ENCODE data around the gene OTUB1. TPM values are rescaled to one million over a fixed set of nuclear protein-coding genes. Genes with fewer than 3 reads are reported as not detected.
A peak's percentile ranks its signal among the peaks of the same experiment; 100 is the strongest.

The OTUB1 gene
- total RNA-seq, 4 donors from 2014 or later, result 47.7 to 70.4 (median 53.2) TPM

- Histone ChIP-seq H3K27me3 (no peaks in the 10 kb centered on the region), H3K4me3 (no peak overlapping the region), H3K36me3 (peaks cover 0 to 21% of the 10 kb centered on the region in 2 donors), H3K27ac (peak overlapping the region in 1 of 4 donors; percentile 48), H3K9me3 (no peaks in the 10 kb centered on the region), H3K4me1 (peaks cover 0 to 51% (median 23%) of the 10 kb centered on the region in 3 donors)
- WGBS, 2 donors (ENCODE audit: low coverage in 1 of 2), result no CpG with 5 or more reads among the region's 10 CpGs
- no peak for ATAC-seq
- TF ChIP-seq POLR2A (IDR thresholded peaks at IDR 0.05) (no peak), CTCF (IDR thresholded peaks at IDR 0.05) (no peak), EP300 (IDR thresholded peaks at IDR 0.05) (no peak), POLR2AphosphoS5 (IDR thresholded peaks at IDR 0.05) (no peak)
Observed at GRCh38 chr11:63978551-63979239, 7.5 kb upstream of the OTUB1 start.

- H3K27ac ChIP-seq, result peak overlapping the region in 1 of 4 donors; percentile 48
- peaks cover 0 to 21% of the 10 kb centered on the region in 2 donors for H3K36me3 ChIP-seq
- TF ChIP-seq CTCF (IDR thresholded peaks at IDR 0.05), result no peak
- no peak for TF ChIP-seq EP300 (IDR thresholded peaks at IDR 0.05)
- TF ChIP-seq POLR2AphosphoS5 (IDR thresholded peaks at IDR 0.05), result no peak
- no peak for TF ChIP-seq POLR2A (IDR thresholded peaks at IDR 0.05)
- H3K4me3 ChIP-seq, result no peak overlapping the region
- no peaks in the 10 kb centered on the region for H3K9me3 ChIP-seq
- peaks cover 0 to 47% (median 23%) of the 10 kb centered on the region in 3 donors for H3K4me1 ChIP-seq
- no peak for ATAC-seq
- no peaks in the 10 kb centered on the region for H3K27me3 ChIP-seq
- WGBS, 2 donors (ENCODE audit: low coverage in 1 of 2), result 70 to 80% methylated on average over 1 to 2 of the region's 5 CpGs
Observed at GRCh38 chr11:63979426-63979825, 6.8 kb upstream of the OTUB1 start.

- Histone ChIP-seq H3K27ac (peak overlapping the region in 3 of 4 donors; percentile 88 to 89 (median 88)), H3K4me3 (peak overlapping the region; percentile 81 to 94), H3K27me3 (no peaks in the 10 kb centered on the region), H3K4me1 (peaks cover 0 to 33% (median 10%) of the 10 kb centered on the region in 3 donors), H3K36me3 (peaks cover 0 to 31% of the 10 kb centered on the region in 2 donors), H3K9me3 (no peaks in the 10 kb centered on the region)
- no peak for TF ChIP-seq EP300 (IDR thresholded peaks at IDR 0.05)
- no peak for TF ChIP-seq POLR2A (IDR thresholded peaks at IDR 0.05)
- no peak for TF ChIP-seq POLR2AphosphoS5 (IDR thresholded peaks at IDR 0.05)
- TF ChIP-seq CTCF (IDR thresholded peaks at IDR 0.05), result no peak
- WGBS, 2 donors (ENCODE audit: low coverage in 1 of 2), result 7% methylated on average over 3 of the region's 18 CpGs; no CpG with 5 or more reads in 1 of the 2 donors
- ATAC-seq, result no peak
Observed at GRCh38 chr11:63985812-63986155, 454 bp upstream of the OTUB1 start.

- WGBS, 2 donors (ENCODE audit: low coverage in 1 of 2), result 20 to 54% methylated on average over 4 to 9 of the region's 25 CpGs
- H3K9me3 ChIP-seq, result no peaks in the 10 kb centered on the region
Observed at GRCh38 chr11:63986932-63987513, 785 bp downstream of the OTUB1 start.

More at GRCh38 chr11:63986932-63987513, 785 bp downstream of the OTUB1 start:
- peaks cover 0 to 43% of the 10 kb centered on the region in 2 donors for H3K36me3 ChIP-seq
- no peaks in the 10 kb centered on the region for H3K27me3 ChIP-seq
- H3K27ac ChIP-seq, result peak overlapping the region in 3 of 4 donors; percentile 88 to 89 (median 88)
- TF ChIP-seq CTCF (IDR thresholded peaks at IDR 0.05) (no peak), POLR2A (IDR thresholded peaks at IDR 0.05) (no peak), EP300 (IDR thresholded peaks at IDR 0.05) (no peak), POLR2AphosphoS5 (IDR thresholded peaks at IDR 0.05) (no peak)
- no peak for ATAC-seq
- peaks cover 0 to 33% (median 10%) of the 10 kb centered on the region in 3 donors for H3K4me1 ChIP-seq
- H3K4me3 ChIP-seq, result peak overlapping the region; percentile 81 to 94
